HG03025 (cell line): ENCODE measurements around the gene GLYATL1B.

Experiments
- ATAC-seq: cut with Tn5 transposase; IDR thresholded peaks from one replicate; pipeline ENCODE4 v1.9.1; 2021; ENCODE audit warnings: mild to moderate bottlenecking, moderate library complexity; ENCODE audit not compliant: unreplicated experiment, low FRiP score

The GLYATL1B gene

DNA sequence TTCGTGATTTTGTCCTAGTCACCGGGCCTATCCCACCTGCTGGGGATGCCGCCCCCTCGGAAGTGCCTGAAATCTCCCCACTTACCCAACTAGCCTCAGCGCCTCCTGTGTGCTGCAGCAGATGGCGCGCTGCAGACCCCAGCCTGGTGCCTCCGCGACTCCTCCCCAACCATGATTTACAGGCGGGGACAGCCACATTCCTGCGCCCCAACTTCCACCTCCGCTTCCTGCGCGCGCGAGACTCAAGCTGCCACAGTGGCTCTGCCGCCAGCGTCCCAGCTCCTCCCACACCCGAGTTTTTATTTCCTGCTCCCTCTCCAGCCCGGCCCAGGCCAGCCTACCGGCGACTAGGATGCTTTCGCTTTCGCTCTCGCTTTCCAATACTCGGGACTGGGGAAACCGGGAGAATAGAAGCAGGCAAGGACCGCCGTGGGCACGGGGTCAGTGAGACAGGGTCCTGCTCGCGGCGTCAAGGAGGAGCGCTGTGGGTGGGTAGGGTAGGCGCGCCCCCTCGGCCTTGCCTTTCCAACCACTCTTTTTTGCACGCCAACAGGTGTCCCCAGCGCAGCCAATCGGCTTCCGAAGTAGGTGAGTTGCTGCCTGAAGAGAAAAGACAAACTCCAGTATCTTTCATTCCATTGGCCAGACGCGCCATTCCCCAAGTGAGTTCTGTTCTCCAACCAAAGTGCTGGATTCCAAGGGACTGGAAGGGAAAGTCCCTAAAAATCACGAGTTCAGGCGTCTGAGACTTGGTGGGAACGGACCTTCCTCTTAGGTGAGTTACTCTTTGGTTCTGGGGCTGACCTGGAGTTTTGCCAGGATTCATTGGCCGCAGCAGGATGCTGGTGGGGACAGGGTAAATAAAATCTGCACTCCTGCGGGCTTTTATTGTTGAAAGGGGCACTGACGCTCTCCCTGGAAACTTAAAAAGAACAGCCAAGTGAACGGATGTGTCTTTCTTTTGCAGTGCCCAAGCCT, 56.7 kb downstream of the GLYATL1B start, which contains the start of gene FAM111A:
FAM111A (plus strand) TSS at position 327 of the 978 bp plus-strand sequence. CDS start 6,017 bp downstream, outside the sequence.
- peak; percentile 76 for ATAC-seq

- no peak for ATAC-seq
Measured at GRCh38 chr11:59144096-59144495, 58.0 kb downstream of the GLYATL1B start.
